HG03378 (cell line): Measurements from ENCODE around the gene SDK1.

Experiments used
- ATAC-seq: cut with Tn5 transposase; IDR thresholded peaks from one replicate; pipeline ENCODE4 v1.9.1; 2021; ENCODE audit warnings: mild to moderate bottlenecking, moderate library complexity; ENCODE audit not compliant: unreplicated experiment

Gene SDK1

GRCh38 chr7:3965794-3966395, 664.8 kb downstream of the SDK1 start:
- no peak for ATAC-seq

DNA sequence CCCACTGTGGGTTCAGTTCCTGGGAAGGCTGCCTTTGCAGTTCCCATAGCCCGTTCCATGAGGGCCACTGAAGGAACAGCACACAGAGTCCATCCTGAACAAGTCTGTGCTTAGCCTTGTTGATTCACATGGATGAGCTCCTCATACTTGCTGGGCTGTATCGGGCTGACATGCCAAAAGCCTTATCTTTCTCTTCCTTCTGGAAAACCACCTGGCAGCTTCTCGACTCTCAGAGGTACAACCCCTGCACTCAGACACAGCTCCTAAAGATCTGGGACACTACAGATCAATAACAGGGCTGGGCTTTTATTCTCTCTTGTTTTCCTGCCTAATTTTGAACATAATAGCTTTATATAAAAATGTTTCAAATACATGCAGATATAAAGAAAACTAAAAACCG, 667.2 kb downstream of the SDK1 start:
- ATAC-seq = no peak

- no peak for ATAC-seq
These were observed 668.2 kb downstream of the SDK1 start for GRCh38 chr7:3969286-3969685.

GRCh38 chr7:3971323-3971722, 670.3 kb downstream of the SDK1 start:
- no peak for ATAC-seq

DNA sequence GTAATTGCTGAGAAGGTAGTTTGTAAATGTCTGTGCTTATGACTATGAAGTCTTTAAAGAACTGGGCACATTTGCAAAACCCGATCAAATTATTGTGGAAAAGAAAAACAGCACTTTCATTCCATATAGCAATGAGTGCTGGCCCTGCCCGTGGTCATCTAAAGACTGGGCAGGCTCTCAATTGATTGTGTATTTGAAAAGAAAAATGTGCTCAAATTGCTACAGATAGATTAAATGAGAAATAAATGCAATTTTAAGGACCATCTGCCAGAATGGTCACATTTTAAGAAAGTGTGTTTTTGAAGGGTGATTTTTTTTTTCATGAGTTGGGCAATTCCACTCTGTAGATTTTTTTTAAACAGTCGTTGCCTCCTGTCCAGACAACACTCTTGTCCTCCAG, 672.2 kb downstream of the SDK1 start:
- ATAC-seq = no peak

DNA sequence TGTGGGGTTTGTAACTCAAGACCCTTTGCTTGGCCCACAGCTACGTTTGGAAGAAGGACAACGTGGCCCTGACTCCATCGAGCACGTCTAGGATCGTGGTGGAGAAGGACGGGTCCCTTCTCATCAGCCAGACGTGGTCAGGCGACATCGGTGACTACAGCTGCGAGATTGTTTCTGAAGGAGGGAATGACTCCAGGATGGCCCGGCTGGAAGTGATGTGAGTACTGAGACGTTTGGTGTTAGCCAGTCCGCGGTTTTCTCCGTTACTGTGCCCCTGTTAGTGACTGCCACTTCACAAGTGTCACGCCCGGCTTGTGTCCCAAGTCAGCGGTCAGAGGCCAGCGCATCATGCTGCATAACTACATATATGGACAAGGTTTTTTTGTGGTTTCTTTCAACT, 673.3 kb downstream of the SDK1 start:
- no peak for ATAC-seq

DNA sequence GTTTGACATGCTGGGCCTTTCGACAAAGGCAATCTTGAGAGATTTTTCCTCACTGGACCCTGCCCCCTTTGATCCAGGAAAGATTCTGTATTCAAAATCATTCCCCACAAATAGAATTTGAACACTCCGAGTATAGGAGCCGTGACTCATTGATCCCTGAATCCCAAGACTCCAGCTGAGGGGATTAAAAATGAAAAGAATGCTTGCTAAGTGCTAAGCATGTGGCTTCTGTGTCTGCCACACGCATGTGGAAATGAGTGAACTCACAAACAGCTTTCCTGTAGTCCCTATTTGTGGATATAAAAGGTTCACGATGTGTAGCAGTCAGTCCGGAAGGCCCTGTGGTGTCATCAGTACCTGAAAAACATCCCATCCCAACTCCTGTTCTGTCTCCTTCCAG, 674.3 kb downstream of the SDK1 start:
- no peak for ATAC-seq

DNA sequence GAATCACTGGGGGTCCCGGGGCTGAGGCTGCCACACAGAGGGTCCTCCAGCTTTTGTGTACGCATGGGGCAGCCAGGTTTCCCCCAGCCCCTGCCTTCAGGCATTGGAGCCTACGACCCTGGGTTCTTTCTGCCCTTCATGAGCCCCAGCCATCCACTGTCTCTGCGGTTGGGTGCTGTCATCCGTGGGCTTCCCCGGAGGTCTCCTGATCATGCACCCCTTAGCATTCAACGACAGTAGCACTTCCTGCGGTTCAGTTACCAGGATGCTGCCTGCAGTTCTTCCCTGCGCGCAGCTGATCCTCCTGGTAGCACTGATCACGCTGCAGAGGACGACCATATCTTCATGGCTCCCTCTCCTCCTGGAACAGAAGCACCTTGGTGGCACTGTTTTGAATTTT, 676.3 kb downstream of the SDK1 start:
- no peak for ATAC-seq

DNA sequence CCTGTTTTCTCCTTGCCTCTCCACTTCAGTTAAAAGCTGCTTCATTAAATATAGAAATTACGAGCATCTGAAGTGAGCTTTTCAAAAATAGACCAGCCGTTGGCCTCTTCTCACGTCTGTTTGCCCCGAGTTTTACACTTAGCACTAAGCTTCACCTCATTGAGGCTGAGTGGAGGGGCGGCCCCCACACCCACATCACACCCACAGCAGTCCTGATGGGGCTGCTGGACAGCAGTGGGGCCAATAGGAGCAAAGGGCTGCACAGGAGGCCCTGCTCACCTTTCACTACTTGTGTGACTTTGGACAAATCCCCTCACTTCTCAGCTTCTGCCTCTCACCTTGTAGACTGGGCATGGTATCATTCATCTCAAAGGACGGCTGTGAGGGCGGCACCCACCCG, 677.8 kb downstream of the SDK1 start:
- ATAC-seq = no peak

GRCh38 chr7:3979611-3980299, 678.7 kb downstream of the SDK1 start:
- no peak for ATAC-seq

DNA sequence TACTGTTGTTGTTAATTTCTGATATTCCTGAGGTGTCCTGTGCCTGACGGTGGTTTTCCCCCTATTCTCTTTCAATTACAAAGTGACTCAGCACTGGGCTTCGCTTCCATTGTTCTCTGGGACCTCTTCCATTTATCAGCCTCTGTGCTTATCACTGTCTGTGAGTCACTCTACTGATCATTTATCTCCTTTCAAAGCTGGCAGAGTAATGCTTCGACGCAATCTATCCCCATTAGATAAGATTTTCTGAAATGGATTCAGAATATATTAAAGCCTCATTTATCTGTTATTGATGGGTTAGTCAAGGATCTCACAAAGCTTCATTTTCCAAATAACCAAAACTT, 679.2 kb downstream of the SDK1 start:
- no peak for ATAC-seq

DNA sequence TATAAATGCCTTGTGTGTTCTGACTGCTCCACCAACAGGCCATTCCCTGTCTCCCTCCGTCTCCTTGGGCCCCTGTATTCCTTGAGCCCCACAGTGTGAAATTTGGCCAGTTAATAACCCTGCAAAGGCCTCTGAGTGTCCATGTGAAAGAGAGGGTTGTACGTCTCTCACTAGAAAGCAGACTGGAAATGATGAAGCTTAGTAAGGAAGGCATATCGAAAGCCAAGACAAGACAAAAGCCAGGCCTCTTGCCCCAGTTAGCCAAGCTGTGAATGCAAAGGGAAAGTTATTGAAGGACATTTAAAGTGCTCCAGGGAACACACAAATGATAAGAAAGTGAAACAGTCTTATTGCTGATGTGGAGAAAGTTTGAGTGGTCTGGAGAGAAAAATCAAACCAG, 680.2 kb downstream of the SDK1 start:
- ATAC-seq = no peak

- no peak for ATAC-seq
These were observed 683.4 kb downstream of the SDK1 start for GRCh38 chr7:3984456-3984855.

- ATAC-seq = no peak
These were observed 685.9 kb downstream of the SDK1 start for GRCh38 chr7:3986927-3987326.

DNA sequence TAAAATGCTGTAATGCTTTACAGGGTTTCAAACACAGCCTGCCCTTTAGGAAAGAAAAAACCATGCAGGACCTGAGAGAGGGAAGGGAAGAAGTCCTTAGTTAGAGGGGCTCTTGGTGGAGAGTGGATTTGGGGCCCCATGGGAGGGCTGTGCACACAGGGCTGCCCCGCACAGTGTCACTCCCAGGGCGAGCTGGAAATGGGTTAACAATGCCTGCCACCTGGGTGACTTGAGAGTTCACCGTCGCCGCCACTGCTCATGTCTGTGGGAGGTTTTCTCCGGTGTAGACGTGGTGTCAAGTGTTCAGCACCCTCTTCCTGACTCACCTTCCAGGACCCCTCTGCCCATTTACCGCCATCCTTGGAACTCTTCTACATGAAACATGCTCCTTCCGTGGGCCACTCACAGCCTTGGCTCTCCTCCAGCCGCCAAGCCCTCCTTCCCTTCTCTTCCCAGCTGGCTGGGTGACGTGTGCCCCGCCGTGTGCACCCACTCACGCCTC, 686.4 kb downstream of the SDK1 start:
- no peak for ATAC-seq

GRCh38 chr7:3989723-3990122, 688.7 kb downstream of the SDK1 start:
- ATAC-seq = no peak

DNA sequence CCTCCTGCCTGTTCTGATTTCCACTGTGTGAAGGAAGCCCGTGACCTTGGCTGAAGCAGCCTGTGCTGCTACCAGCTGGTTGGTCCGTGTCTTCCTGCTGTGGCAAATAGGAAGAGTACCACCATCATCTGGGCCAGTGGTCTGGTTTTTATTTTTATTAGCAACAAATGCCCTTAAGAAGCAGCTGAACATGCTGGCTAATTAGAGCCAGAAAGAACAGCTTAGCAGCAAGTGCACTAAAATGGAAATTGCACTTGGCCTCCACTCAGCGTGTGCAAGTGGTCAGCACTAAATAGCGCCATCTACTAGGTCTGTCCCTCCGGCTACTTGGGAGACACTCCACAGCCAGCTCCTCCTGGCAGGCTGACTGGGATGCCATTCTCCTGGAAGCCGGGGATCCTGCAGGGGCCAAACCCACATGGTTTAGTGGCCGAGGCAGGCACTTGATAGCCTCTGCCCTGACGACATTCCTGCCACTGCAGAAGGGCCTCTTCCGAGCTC, 690.7 kb downstream of the SDK1 start:
- ATAC-seq = no peak

- ATAC-seq = no peak
These were observed 691.8 kb downstream of the SDK1 start for GRCh38 chr7:3992841-3993240.

- no peak for ATAC-seq
These were observed 693.7 kb downstream of the SDK1 start for GRCh38 chr7:3994764-3995163.

GRCh38 chr7:3995187-3995586, 694.1 kb downstream of the SDK1 start:
- ATAC-seq = no peak

DNA sequence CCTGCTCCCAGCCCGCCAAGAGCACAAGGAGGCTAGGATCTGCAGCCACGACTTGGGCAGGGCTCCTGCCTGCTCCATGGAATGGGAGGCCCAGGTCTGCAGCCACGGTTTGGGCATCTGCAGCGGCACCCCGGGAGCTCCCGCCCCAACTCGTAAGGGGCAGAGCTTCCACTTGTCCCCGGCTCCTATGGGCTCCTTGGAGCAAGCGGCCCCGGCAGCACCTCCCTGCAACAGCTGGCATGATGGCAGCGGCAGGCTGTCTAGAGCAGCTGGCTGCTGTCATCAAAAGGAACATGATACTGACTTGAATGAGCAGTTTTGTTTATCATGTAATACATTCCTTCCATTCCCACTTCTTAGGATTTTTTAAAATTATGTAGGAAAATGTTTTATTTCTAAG, 697.0 kb downstream of the SDK1 start:
- no peak for ATAC-seq

DNA sequence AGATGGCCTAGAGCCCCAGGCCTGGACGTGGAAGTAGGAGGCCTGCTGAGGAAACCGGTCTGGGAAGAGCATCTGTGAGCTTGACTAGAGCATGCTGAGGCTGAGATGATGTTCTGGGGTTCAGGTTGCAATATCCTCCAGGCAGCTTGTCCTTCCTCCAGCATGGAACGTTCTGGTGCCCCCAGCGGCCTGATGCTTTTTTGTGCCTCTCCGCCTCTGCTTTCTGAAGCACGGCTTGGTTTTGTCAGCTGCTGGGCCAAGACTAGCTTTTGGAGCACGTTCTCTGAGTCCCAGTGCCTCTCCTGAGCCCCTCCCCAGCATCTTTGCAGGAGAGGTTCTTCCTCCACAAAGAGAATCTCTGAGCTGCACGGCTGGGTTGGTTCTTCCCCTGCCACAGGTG, 699.1 kb downstream of the SDK1 start:
- ATAC-seq = no peak

DNA sequence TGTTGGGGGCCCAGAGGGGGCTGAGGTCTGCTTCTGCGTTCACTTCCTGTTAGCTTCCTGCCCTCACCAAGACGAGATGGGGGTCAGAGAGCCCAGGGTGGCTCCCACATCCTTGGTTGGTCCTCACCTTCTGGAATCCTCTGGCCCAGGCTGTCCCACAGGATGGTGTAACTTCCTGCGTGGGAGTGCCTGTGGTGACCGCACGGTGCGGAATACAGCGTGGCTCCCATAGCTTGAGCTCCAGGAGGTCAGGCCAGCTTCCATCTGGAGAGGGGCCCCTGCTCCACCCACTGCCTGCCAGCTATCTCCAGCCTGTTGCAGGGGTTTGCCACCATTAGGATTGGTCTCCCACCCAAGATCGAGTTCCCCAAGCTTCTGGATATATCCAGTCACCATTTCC, 699.9 kb downstream of the SDK1 start:
- no peak for ATAC-seq
